K562 (cell line): ENCODE data around the gene PITPNM1.

Experiments
- ERF ChIP-seq: fragments of 450-650 bp; formaldehyde crosslinking; IDR thresholded peaks from 2 replicates; pipeline ENCODE4 v1.4.0; 2020; ENCODE audit warnings: mild to moderate bottlenecking, mixed read lengths
- HMG20A ChIP-seq: fragments of 450-650 bp; formaldehyde crosslinking; conservative IDR thresholded peaks from 2 replicates; pipeline ENCODE4 v1.4.0; 2020; ENCODE audit warnings: mild to moderate bottlenecking, mixed read lengths
- HNRNPH1 ChIP-seq: fragments of 200-400 bp; formaldehyde crosslinking; optimal IDR thresholded peaks from 2 replicates; pipeline ENCODE3; 2017; ENCODE audit warnings: low read depth, mild to moderate bottlenecking, low read length, moderate library complexity
- JUND ChIP-seq, 2 experiments: IDR thresholded peaks; 2 replicates in 1 of 2; 3 replicates in 1 of 2; pipeline ENCODE4 v1.6.1; 2011; ENCODE audit warnings: borderline replicate concordance in 2 of 2, low read depth in 2 of 2, low read length in 2 of 2, improper control_type of control experiment in 1 of 2, missing biosample characterization in 1 of 2, missing genetic modification characterization in 1 of 2, missing genetic modification reagents in 1 of 2
- PCBP2 ChIP-seq: fragments of 200-400 bp; formaldehyde crosslinking; IDR thresholded peaks from 2 replicates; pipeline ENCODE4 v1.6.1; 2018; ENCODE audit warnings: low read length, low read depth, mild to moderate bottlenecking, moderate library complexity; ENCODE audit not compliant: poor library complexity, severe bottlenecking
- RCOR1 ChIP-seq, 2 experiments: IDR thresholded peaks; 2 replicates each; pipeline ENCODE4 v1.6.1; 2012; ENCODE audit warnings: low read depth in 2 of 2, low read length in 2 of 2, borderline replicate concordance in 1 of 2, improper control_type of control experiment in 1 of 2
- RNF2 ChIP-seq: sonication (generic); IDR thresholded peaks from 2 replicates; pipeline ENCODE4 v1.6.1; 2016
- SRSF9 ChIP-seq: fragments of 200-400 bp; formaldehyde crosslinking; IDR thresholded peaks from 2 replicates; pipeline ENCODE4 v1.6.1; 2017; ENCODE audit warnings: low read depth, low read length, borderline replicate concordance
- TARDBP ChIP-seq: fragments of 450-650 bp; IDR thresholded peaks from 2 replicates; pipeline ENCODE4 v1.6.1; 2016
- TBP ChIP-seq: optimal IDR thresholded peaks from 2 replicates; pipeline ENCODE3; 2011; ENCODE audit warnings: low read depth, low read length, improper control_type of control experiment
- ZKSCAN1 ChIP-seq: fragments of 150-350 bp; IDR thresholded peaks from 2 replicates; pipeline ENCODE4 v1.6.1; 2016; ENCODE audit warnings: low read depth, low read length
- TF ChIP-seq, protein P1 (sequence below), 3 experiments: IDR thresholded peaks in 2 of 3; conservative IDR thresholded peaks in 1 of 3; 2 replicates each; pipeline ENCODE4 v1.5.1; 2011 to 2012; ENCODE audit warnings: low read length in 3 of 3, mild to moderate bottlenecking in 3 of 3, control low read depth in 2 of 3, improper control_type of control experiment in 1 of 3, inconsistent platforms in 1 of 3, low read depth in 1 of 3, mixed read lengths in 1 of 3, moderate library complexity in 1 of 3; ENCODE audit not compliant: insufficient read depth in 2 of 3
- TF ChIP-seq, protein P2 (sequence below): fragments of 150-350 bp; conservative IDR thresholded peaks from 2 replicates; pipeline ENCODE4 v1.6.1; 2014; ENCODE audit warnings: low read length

DNA sequence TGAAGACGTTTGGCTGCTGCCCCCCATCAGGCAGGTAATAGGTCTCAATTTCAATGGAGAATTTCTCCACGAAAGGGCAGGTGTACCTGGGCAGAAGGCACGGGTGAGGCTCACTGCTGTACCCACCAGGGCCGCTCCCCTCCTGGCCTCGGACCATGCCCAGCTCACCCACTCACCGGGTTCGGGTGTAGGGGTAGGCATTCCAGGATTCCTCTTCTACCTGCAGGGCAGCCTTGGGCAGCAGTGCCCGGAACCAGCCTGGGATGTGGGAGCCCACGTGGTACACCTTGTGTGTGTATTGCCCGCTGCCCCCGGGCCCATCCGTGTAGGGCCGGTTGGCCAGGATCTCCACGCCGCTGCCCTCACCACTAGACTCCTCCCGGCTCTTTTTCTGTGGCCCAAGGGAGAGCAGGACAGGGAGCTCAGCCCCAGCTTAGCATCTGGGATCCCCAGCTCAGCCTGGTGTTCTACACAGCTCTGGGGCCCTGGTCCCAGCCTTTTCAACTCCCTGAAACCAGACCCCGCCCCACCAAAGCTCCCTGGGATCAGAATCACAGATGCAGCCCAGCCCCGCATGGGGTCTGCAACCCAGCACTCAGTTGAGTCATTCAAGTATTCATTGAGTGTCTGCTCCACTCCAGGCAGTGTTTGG, 2.7 kb downstream of the PITPNM1 start:
- no peak for TF ChIP-seq HMG20A (CRISPR knock-in tag)
- no peak for TF ChIP-seq ERF (CRISPR knock-in tag)
- TF ChIP-seq SRSF9, result no peak
- TF ChIP-seq, protein P1, sequence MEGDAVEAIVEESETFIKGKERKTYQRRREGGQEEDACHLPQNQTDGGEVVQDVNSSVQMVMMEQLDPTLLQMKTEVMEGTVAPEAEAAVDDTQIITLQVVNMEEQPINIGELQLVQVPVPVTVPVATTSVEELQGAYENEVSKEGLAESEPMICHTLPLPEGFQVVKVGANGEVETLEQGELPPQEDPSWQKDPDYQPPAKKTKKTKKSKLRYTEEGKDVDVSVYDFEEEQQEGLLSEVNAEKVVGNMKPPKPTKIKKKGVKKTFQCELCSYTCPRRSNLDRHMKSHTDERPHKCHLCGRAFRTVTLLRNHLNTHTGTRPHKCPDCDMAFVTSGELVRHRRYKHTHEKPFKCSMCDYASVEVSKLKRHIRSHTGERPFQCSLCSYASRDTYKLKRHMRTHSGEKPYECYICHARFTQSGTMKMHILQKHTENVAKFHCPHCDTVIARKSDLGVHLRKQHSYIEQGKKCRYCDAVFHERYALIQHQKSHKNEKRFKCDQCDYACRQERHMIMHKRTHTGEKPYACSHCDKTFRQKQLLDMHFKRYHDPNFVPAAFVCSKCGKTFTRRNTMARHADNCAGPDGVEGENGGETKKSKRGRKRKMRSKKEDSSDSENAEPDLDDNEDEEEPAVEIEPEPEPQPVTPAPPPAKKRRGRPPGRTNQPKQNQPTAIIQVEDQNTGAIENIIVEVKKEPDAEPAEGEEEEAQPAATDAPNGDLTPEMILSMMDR (IDR thresholded peaks at IDR 0.05 in 2 of 3, conservative IDR thresholded peaks at IDR 0.05 in 1 of 3; ENCODE audit: insufficient read depth in 2 of 3, low read depth in 1 of 3, low read length in 3 of 3), result no peak
- no peak for TF ChIP-seq TARDBP
- TF ChIP-seq, protein P2, sequence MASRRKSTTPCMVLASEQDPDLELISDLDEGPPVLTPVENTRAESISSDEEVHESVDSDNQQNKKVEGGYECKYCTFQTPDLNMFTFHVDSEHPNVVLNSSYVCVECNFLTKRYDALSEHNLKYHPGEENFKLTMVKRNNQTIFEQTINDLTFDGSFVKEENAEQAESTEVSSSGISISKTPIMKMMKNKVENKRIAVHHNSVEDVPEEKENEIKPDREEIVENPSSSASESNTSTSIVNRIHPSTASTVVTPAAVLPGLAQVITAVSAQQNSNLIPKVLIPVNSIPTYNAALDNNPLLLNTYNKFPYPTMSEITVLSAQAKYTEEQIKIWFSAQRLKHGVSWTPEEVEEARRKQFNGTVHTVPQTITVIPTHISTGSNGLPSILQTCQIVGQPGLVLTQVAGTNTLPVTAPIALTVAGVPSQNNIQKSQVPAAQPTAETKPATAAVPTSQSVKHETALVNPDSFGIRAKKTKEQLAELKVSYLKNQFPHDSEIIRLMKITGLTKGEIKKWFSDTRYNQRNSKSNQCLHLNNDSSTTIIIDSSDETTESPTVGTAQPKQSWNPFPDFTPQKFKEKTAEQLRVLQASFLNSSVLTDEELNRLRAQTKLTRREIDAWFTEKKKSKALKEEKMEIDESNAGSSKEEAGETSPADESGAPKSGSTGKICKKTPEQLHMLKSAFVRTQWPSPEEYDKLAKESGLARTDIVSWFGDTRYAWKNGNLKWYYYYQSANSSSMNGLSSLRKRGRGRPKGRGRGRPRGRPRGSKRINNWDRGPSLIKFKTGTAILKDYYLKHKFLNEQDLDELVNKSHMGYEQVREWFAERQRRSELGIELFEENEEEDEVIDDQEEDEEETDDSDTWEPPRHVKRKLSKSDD, result no peak
- TF ChIP-seq RNF2, result no peak
- no peak for TF ChIP-seq RCOR1 (IDR thresholded peaks at IDR 0.05; ENCODE audit: borderline replicate concordance in 1 of 2, low read depth in 2 of 2, low read length in 2 of 2)
- TF ChIP-seq PCBP2, result no peak
- TF ChIP-seq ZKSCAN1, result no peak
- TF ChIP-seq HNRNPH1, result no peak
- TF ChIP-seq TBP, result no peak
- TF ChIP-seq JUND (IDR thresholded peaks at IDR 0.05; ENCODE audit: borderline replicate concordance, low read depth, low read length), result no peak
- no peak for TF ChIP-seq JUND (tag; IDR thresholded peaks at IDR 0.05; ENCODE audit: borderline replicate concordance, low read depth, low read length)
